IMR-90 (cell line): ENCODE data around the gene LETM1. TPM values are rescaled to one million over a fixed set of nuclear protein-coding genes. Genes with fewer than 3 reads are reported as not detected.

ENCODE experiments used
- ATAC-seq: fragments of 200-7000 bp; cut with Tn5 transposase; 2 replicates; pipeline ENCODE4 v1.9.1; 2020; ENCODE audit warnings: low read depth, mild to moderate bottlenecking, moderate library complexity
- BruUV-seq: library from RNA; stranded (reverse); fragments of 400-500 nt; replicated peaks from 2 replicates; lab custom pipeline; 2021; lab: Mats Ljungman, UMichigan
- CTCF ChIA-PET: fragments of 300-600 bp; formaldehyde crosslinking; extraction: SDS; loops from one replicate; lab custom pipeline; 2021; ENCODE audit warnings: antibody characterized with exemption; lab: Yijun Ruan, JAX
- POLR2A ChIA-PET: fragments of 300-600 bp; sonication (Branson Sonifier 250); formaldehyde crosslinking; loops from one replicate; lab custom pipeline; 2022; ENCODE audit warnings: antibody characterized with exemption; ENCODE audit not compliant: unreplicated experiment; lab: Charles Lee
- DNase-seq: peaks from one replicate; pipeline ENCODE4 v3.0.0; 2013
- H2AFZ ChIP-seq: replicated peaks from 2 replicates; pipeline ENCODE3; 2013; ENCODE audit warnings: low read length, mild to moderate bottlenecking; ENCODE audit not compliant: poor library complexity
- H2AK5ac ChIP-seq: 2 replicates; pipeline ENCODE4 v1.6.1; 2013; ENCODE audit warnings: low read depth, low read length, inconsistent platforms
- H2AK9ac ChIP-seq: replicated peaks from 2 replicates; pipeline ENCODE3; 2013; ENCODE audit warnings: mild to moderate bottlenecking, low read depth, low read length, moderate library complexity; ENCODE audit not compliant: poor library complexity
- H2BK120ac ChIP-seq: 2 replicates; pipeline ENCODE4 v1.6.1; 2013; ENCODE audit warnings: low read depth, low read length, inconsistent platforms
- H2BK15ac ChIP-seq: 3 replicates; pipeline ENCODE4 v1.6.1; 2013; ENCODE audit warnings: low read depth, low read length, inconsistent platforms
- H2BK20ac ChIP-seq: 2 replicates; pipeline ENCODE4 v1.6.1; 2013; ENCODE audit warnings: low read depth, mild to moderate bottlenecking, inconsistent platforms, low read length, moderate library complexity
- H2BK5ac ChIP-seq: 2 replicates; pipeline ENCODE4 v1.6.1; 2013; ENCODE audit warnings: mild to moderate bottlenecking, low read depth, low read length, inconsistent platforms; ENCODE audit not compliant: poor library complexity, severe bottlenecking
- H3K14ac ChIP-seq: replicated peaks from 2 replicates; pipeline ENCODE4 v1.6.1; 2013; ENCODE audit warnings: low read depth, low read length, inconsistent platforms
- H3K18ac ChIP-seq: 2 replicates; pipeline ENCODE4 v1.6.1; 2013; ENCODE audit warnings: low read depth, low read length, control low read depth
- H3K23ac ChIP-seq: 2 replicates; pipeline ENCODE4 v1.6.1; 2013; ENCODE audit warnings: low read depth, low read length, inconsistent platforms
- H3K27ac ChIP-seq: 2 replicates; pipeline ENCODE4 v1.5.1; 2013; ENCODE audit warnings: mild to moderate bottlenecking, control low read depth, low read length; ENCODE audit not compliant: insufficient read depth
- H3K27me3 ChIP-seq: 2 replicates; pipeline ENCODE4 v1.6.1; 2013; ENCODE audit warnings: low read length; ENCODE audit not compliant: control insufficient read depth, insufficient read depth
- H3K36me3 ChIP-seq: 2 replicates; pipeline ENCODE4 v1.6.1; 2013; ENCODE audit warnings: low read length, mixed read lengths; ENCODE audit not compliant: control insufficient read depth, insufficient read depth
- H3K4ac ChIP-seq: 2 replicates; pipeline ENCODE4 v1.6.1; 2013; ENCODE audit warnings: low read depth, low read length, inconsistent platforms
- H3K4me1 ChIP-seq: 2 replicates; pipeline ENCODE4 v1.6.1; 2013; ENCODE audit warnings: low read length, mixed read lengths; ENCODE audit not compliant: control insufficient read depth, insufficient read depth
- H3K4me2 ChIP-seq: 2 replicates; pipeline ENCODE4 v1.6.1; 2013; ENCODE audit warnings: low read depth, mild to moderate bottlenecking, control low read depth, low read length, moderate library complexity
- H3K4me3 ChIP-seq: 2 replicates; pipeline ENCODE4 v1.5.1; 2013; ENCODE audit warnings: low read depth, mild to moderate bottlenecking, control low read depth, low read length, moderate library complexity; ENCODE audit not compliant: insufficient read depth
- H3K56ac ChIP-seq: 2 replicates; pipeline ENCODE4 v1.6.1; 2013; ENCODE audit warnings: low read length, inconsistent platforms; ENCODE audit not compliant: insufficient read depth; ENCODE audit errors: extremely low read depth
- H3K79me1 ChIP-seq, 2 experiments: 2 replicates each; pipeline ENCODE4 v1.6.1; 2013; ENCODE audit warnings: low read length in 2 of 2, inconsistent platforms in 1 of 2, low read depth in 1 of 2
- H3K9ac ChIP-seq: 2 replicates; pipeline ENCODE4 v1.6.1; 2013; ENCODE audit warnings: low read depth, low read length, control low read depth
- H3K9me1 ChIP-seq: 2 replicates; pipeline ENCODE4 v1.6.1; 2013; ENCODE audit warnings: low read length, inconsistent platforms; ENCODE audit not compliant: insufficient read depth
- H3K9me3 ChIP-seq: 2 replicates; pipeline ENCODE4 v1.6.1; 2013; ENCODE audit warnings: low read length; ENCODE audit not compliant: control insufficient read depth, insufficient read depth
- H4K20me1 ChIP-seq: 2 replicates; pipeline ENCODE4 v1.6.1; 2013; ENCODE audit warnings: low read length, inconsistent platforms; ENCODE audit not compliant: insufficient read depth
- H4K5ac ChIP-seq: 2 replicates; pipeline ENCODE4 v1.6.1; 2013; ENCODE audit warnings: mild to moderate bottlenecking, low read depth, low read length, control low read depth
- H4K8ac ChIP-seq, 2 experiments: 2 replicates each; pipeline ENCODE4 v1.6.1; 2013; ENCODE audit warnings: low read depth in 2 of 2, low read length in 2 of 2, control low read depth in 1 of 2, inconsistent platforms in 1 of 2
- H4K91ac ChIP-seq: 2 replicates; pipeline ENCODE4 v1.6.1; 2013; ENCODE audit warnings: low read depth, low read length, inconsistent platforms; ENCODE audit not compliant: insufficient read depth
- CHD1 ChIP-seq: IDR thresholded peaks from 2 replicates; pipeline ENCODE4 v1.6.1; 2012; ENCODE audit warnings: low read depth, low read length, improper control_type of control experiment
- MAFK ChIP-seq: IDR thresholded peaks from 2 replicates; pipeline ENCODE4 v1.6.1; 2012; ENCODE audit warnings: low read depth, low read length, improper control_type of control experiment
- RFX5 ChIP-seq: IDR thresholded peaks from 2 replicates; pipeline ENCODE4 v1.8.0; 2012; ENCODE audit warnings: low read depth, mild to moderate bottlenecking, low read length, moderate library complexity
- WGBS, 2 experiments: methylation state at CpG; one replicate each; pipeline versions ENCODE4 v1.1.5 to v1.1.7; 2013; ENCODE audit warnings: missing lambda C conversion rate in 2 of 2; ENCODE audit not compliant: insufficient read length in 1 of 2; ENCODE audit errors: extremely low coverage in 2 of 2; 5-methylcytosine and 5-hydroxymethylcytosine counted together
- dilution Hi-C: fragments of 300-500 bp; cut with HindIII; formaldehyde crosslinking; loops from one replicate; pipeline ENCODE4 v1.14.3; 2018; ENCODE audit warnings: low sequenced_read_pairs; ENCODE audit not compliant: unreplicated experiment
- in situ Hi-C: fragments of 300-500 bp; cut with MboI; formaldehyde crosslinking; loops from 3 replicates; pipeline ENCODE4 v1.14.3; 2019; ENCODE audit warnings: low sequenced_read_pairs, inconsistent platforms, mixed read lengths
- intact Hi-C: fragments of 100-400 bp; cut with micrococcal nuclease; formaldehyde crosslinking; loops from 2 replicates; pipeline ENCODE4 v1.10.0; 2022
- polyA plus RNA-seq, 3 experiments: library from polyadenylated mRNA; depleted of rRNA; stranded (reverse); fragments of >200 nt; gene quantifications; 2 replicates each; pipeline ENCODE4 v1.2.3, GENCODE V29; 2012; ENCODE audit warnings: low replicate concordance in 1 of 3
- total RNA-seq: library from RNA; depleted of rRNA; stranded (reverse); fragments of >200 nt; gene quantifications from 2 replicates; pipeline ENCODE4 v1.2.3, GENCODE V29; 2012

LETM1 gene
- total and polyA plus RNA-seq, 2 of the 4 experiments (the other 2 are of a cell fraction), result 25.0 to 49.3 TPM

- dilution Hi-C loops (no loop called here), intact Hi-C loops (no loop called here), in situ Hi-C loops (no loop called here)
- Histone ChIP-seq H3K79me1 (0 out of 4 replicates have a peak, but pooled peaks cover 0 to 3% of the 10 kb centered on the region in 2 experiments), H2BK15ac (no peak overlapping the region), H3K36me3 (peaks cover 54% of the 10 kb centered on the region), H2BK120ac (no peak overlapping the region), H3K18ac (no peak overlapping the region), H4K91ac (no peak overlapping the region), H4K8ac (no peak overlapping the region), H2BK5ac (no peak overlapping the region), H2AK5ac (no peak overlapping the region), H3K27ac (no peak overlapping the region), H3K9ac (no peak overlapping the region), H3K9me3 (no peaks in the 10 kb centered on the region), H3K9me1 (no peaks in the 10 kb centered on the region), H3K14ac (no peak overlapping the region), H3K23ac (no peak overlapping the region), H3K4ac (no peak overlapping the region), H4K5ac (no peak overlapping the region), H3K4me2 (no peak overlapping the region), H3K4me1 (no peaks in the 10 kb centered on the region; the same call in 1 of the 2 replicates), H2AFZ (no peak overlapping the region), H3K27me3 (no peaks in the 10 kb centered on the region), H4K20me1 (no peaks in the 10 kb centered on the region), H2AK9ac (no peak overlapping the region), H2BK20ac (no peak overlapping the region), H3K56ac (no peak overlapping the region), H3K4me3 (no peak overlapping the region)
- ChIA-PET POLR2A (no interaction called here), CTCF (no interaction called here)
- 100% methylated on average over 4 of the region's 12 CpGs; no CpG with 5 or more reads in 1 of the 2 experiments for WGBS, 2 experiments
- TF ChIP-seq MAFK (no peak), RFX5 (no peak), CHD1 (no peak)
- BruUV-seq, result no TSS peak
- DNase-seq, result no peak
- ATAC-seq, result no peak
Measured at GRCh38 chr4:1823545-1823932, 32.4 kb downstream of the LETM1 start.
